Endothelial cell of umbilical vein (primary cell): ENCODE data around the gene RAB20. TPM values are rescaled to one million over a fixed set of nuclear protein-coding genes. Genes with fewer than 3 reads are reported as not detected.

Experiments
- BruUV-seq: library from RNA; stranded (reverse); fragments of 400-500 nt; replicated peaks from 2 replicates; lab custom pipeline; 2021; lab: Mats Ljungman, UMichigan
- CTCF ChIA-PET: fragments of 300-600, 350-600 bp; sonication (Branson Sonifier 250); formaldehyde crosslinking; loops from one replicate; lab custom pipeline; 2021; ENCODE audit warnings: antibody characterized with exemption, inconsistent platforms; lab: Charles Lee
- POLR2A ChIA-PET: fragments of 300-600, 350-600 bp; sonication (Branson Sonifier 250); formaldehyde crosslinking; loops from one replicate; lab custom pipeline; 2021; ENCODE audit warnings: antibody characterized with exemption, inconsistent platforms; lab: Charles Lee
- DNase-seq: peaks from one replicate; pipeline ENCODE4 v3.0.0-alpha.2; 2011; ENCODE audit warnings: low read depth, low spot score
- FAIRE-seq: peaks from 2 replicates; lab custom pipeline; 2011; peaks lifted over from hg19 to GRCh38; lab: Jason Lieb, UNC
- H2AFZ ChIP-seq: 2 replicates; pipeline ENCODE4 v1.6.0; 2012; ENCODE audit warnings: low read depth, low read length, control low read depth, inconsistent platforms
- H3K27ac ChIP-seq: 2 replicates; pipeline ENCODE4 v1.5.1; 2011; ENCODE audit warnings: low read depth, mild to moderate bottlenecking, control low read depth, low read length, moderate library complexity; ENCODE audit not compliant: insufficient read depth
- H3K27me3 ChIP-seq, 2 experiments: 2 replicates each; pipeline versions ENCODE4 v1.6.0 to v1.6.1; 2011; ENCODE audit warnings: low read length in 2 of 2, mixed read lengths in 1 of 2; ENCODE audit not compliant: control insufficient read depth in 2 of 2, insufficient read depth in 2 of 2
- H3K36me3 ChIP-seq, 2 experiments: 2 replicates in 1 of 2; 3 replicates in 1 of 2; pipeline ENCODE4 v1.5.1; 2011; ENCODE audit warnings: low read length in 2 of 2, mild to moderate bottlenecking in 1 of 2, moderate library complexity in 1 of 2; ENCODE audit not compliant: control insufficient read depth in 2 of 2, insufficient read depth in 2 of 2; ENCODE audit errors: extremely low read depth in 1 of 2
- H3K4me1 ChIP-seq: 3 replicates; pipeline ENCODE4 v1.5.1; 2011; ENCODE audit warnings: mild to moderate bottlenecking, low read length; ENCODE audit not compliant: control insufficient read depth, insufficient read depth; ENCODE audit errors: extremely low read depth
- H3K4me2 ChIP-seq: 2 replicates; pipeline ENCODE4 v1.6.1; 2011; ENCODE audit warnings: low read length, control low read depth, mixed read lengths; ENCODE audit not compliant: insufficient read depth
- H3K4me3 ChIP-seq, 3 experiments: fragments of 200-600 bp in 1 of 3; sonication (generic), shearing (Covaris generic) in 1 of 3; replicated peaks in 1 of 3; 2 replicates each; pipeline ENCODE4 v1.5.1; 2011 to 2016; ENCODE audit warnings: control low read depth in 3 of 3, low read length in 3 of 3, mild to moderate bottlenecking in 2 of 3, inconsistent platforms in 1 of 3, low read depth in 1 of 3, moderate library complexity in 1 of 3; ENCODE audit not compliant: insufficient read depth in 1 of 3
- H3K79me2 ChIP-seq: 2 replicates; pipeline ENCODE4 v1.6.0; 2012; ENCODE audit warnings: low read length, inconsistent platforms; ENCODE audit not compliant: control insufficient read depth, insufficient read depth
- H3K9ac ChIP-seq: replicated peaks from 2 replicates; pipeline ENCODE3; 2011; ENCODE audit warnings: low read length, control low read depth; ENCODE audit not compliant: insufficient read depth; ENCODE audit errors: extremely low read depth
- H3K9me1 ChIP-seq: replicated peaks from 3 replicates; pipeline ENCODE4 v1.6.0; 2011; ENCODE audit warnings: mild to moderate bottlenecking, low read length; ENCODE audit not compliant: control insufficient read depth, insufficient read depth; ENCODE audit errors: extremely low read depth
- H3K9me3 ChIP-seq: replicated peaks from 2 replicates; pipeline ENCODE4 v1.5.1; 2012; ENCODE audit warnings: low read length, inconsistent platforms; ENCODE audit not compliant: control insufficient read depth, insufficient read depth
- H4K20me1 ChIP-seq: replicated peaks from 2 replicates; pipeline ENCODE3; 2011; ENCODE audit warnings: mild to moderate bottlenecking, low read length; ENCODE audit not compliant: control insufficient read depth, insufficient read depth; ENCODE audit errors: extremely low read depth
- EZH2 ChIP-seq: IDR thresholded peaks from 2 replicates; pipeline ENCODE4 v1.6.1; 2012; ENCODE audit warnings: borderline replicate concordance, low read depth, mild to moderate bottlenecking, moderate library complexity, low read length, inconsistent platforms; ENCODE audit not compliant: severe bottlenecking
- FOS ChIP-seq: IDR thresholded peaks from 2 replicates; pipeline ENCODE4 v1.6.1; 2011; ENCODE audit warnings: mild to moderate bottlenecking, low read length, moderate library complexity, borderline replicate concordance; ENCODE audit not compliant: insufficient read depth
- GATA2 ChIP-seq: IDR thresholded peaks from 2 replicates; pipeline ENCODE4 v1.7.0; 2011; ENCODE audit warnings: low read depth, mild to moderate bottlenecking, moderate library complexity, mixed read lengths, low read length; ENCODE audit not compliant: insufficient read length, insufficient read depth
- JUN ChIP-seq: IDR thresholded peaks from 2 replicates; pipeline ENCODE4 v1.6.1; 2011; ENCODE audit warnings: borderline replicate concordance, low read depth; ENCODE audit not compliant: insufficient read length, insufficient read depth
- MYC ChIP-seq: IDR thresholded peaks from one replicate; pipeline ENCODE4 v1.6.1; 2011; ENCODE audit warnings: mild to moderate bottlenecking, low read depth, low read length
- POLR2A ChIP-seq: IDR thresholded peaks from 2 replicates; pipeline ENCODE4 v1.6.1; 2012; ENCODE audit warnings: low read depth, mild to moderate bottlenecking, control low read depth, low read length
- POLR2AphosphoS5 ChIP-seq: IDR thresholded peaks from 2 replicates; pipeline ENCODE4 v1.6.1; 2012; ENCODE audit warnings: low read depth, mild to moderate bottlenecking, control low read depth, low read length, moderate library complexity; ENCODE audit not compliant: insufficient read depth
- dilution Hi-C: fragments of 300-500 bp; cut with MboI; formaldehyde crosslinking; loops from one replicate; pipeline ENCODE4 v1.15.0; 2019; ENCODE audit warnings: low sequenced_read_pairs; ENCODE audit not compliant: extremely low pct_ligation_motif_present
- intact Hi-C: fragments of 100-400 bp; cut with micrococcal nuclease; formaldehyde crosslinking; loops from one replicate; pipeline ENCODE4 v1.10.0; 2022
- polyA plus RNA-seq, 4 experiments: library from polyadenylated mRNA; depleted of rRNA in 3 of 4; stranded (reverse) in 3 of 4; unstranded in 1 of 4; fragments of >200 nt; gene quantifications; 2 replicates each; pipeline versions ENCODE4 v1.2.1 to v1.2.3, GENCODE V29; 2011 to 2012; ENCODE audit warnings: missing spikeins in 1 of 4
- total RNA-seq: library from RNA; stranded (reverse); gene quantifications from 2 replicates; pipeline ENCODE4 v1.2.3, GENCODE V29; 2021
- TF ChIP-seq, protein P1 (sequence below): IDR thresholded peaks from 2 replicates; pipeline ENCODE4 v1.6.1; 2011; ENCODE audit not compliant: insufficient read depth, insufficient read length
- TF ChIP-seq, protein P2 (sequence below), 2 donors: IDR thresholded peaks; 1 replicate in 1 of 2; 2 replicates in 1 of 2; pipeline ENCODE4 v1.5.1; 2011; ENCODE audit warnings: low read length in 2 of 2, mild to moderate bottlenecking in 2 of 2, moderate library complexity in 2 of 2, control low read depth in 1 of 2, inconsistent platforms in 1 of 2, low read depth in 1 of 2; ENCODE audit not compliant: insufficient read depth in 1 of 2; ENCODE audit errors: extremely low read depth in 1 of 2

RAB20 gene
- total and polyA plus RNA-seq, 2 donors (not counting 3 experiments of a cell fraction or from before 2014, with no cell fraction given): 1.3 to 1.7 TPM

DNA sequence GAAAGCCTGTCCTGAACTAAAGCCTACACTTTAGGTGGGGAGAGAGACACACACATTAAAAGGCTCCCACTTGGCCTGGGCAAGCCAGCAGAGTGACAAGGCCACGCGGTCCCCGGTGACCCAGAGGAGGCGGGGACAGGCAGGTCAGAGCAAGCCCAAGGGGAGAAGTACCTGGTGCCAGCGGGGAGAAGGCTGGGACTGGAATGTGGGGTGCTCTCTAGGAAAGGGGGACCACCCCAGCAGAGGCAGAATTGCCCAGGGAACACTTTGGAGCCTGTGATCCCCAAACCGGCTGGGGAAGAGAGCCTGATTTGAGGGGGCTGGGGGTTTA is 82.3 kb downstream of the RAB20 start:
- Histone ChIP-seq H3K27me3 (no peaks in the 10 kb centered on the region), H3K9ac (no peak overlapping the region), H3K9me3 (no peaks in the 10 kb centered on the region), H3K4me2 (no peak overlapping the region), H4K20me1 (no peaks in the 10 kb centered on the region), H3K4me1 (peaks cover 15% of the 10 kb centered on the region), H3K9me1 (no peaks in the 10 kb centered on the region), H2AFZ (no peak overlapping the region), H3K36me3 (peaks cover 8 to 46% of the 10 kb centered on the region in 2 experiments), H3K27ac (no peak overlapping the region), H3K79me2 (no peaks in the 10 kb centered on the region), H3K4me3 (no peak overlapping the region)
- intact Hi-C loops: no loop called here
- FAIRE-seq (no peak), DNase-seq (no peak)
- no TSS peak for BruUV-seq
- dilution Hi-C loops: no loop called here
- ChIA-PET CTCF (interaction anchor here (1.1 kb wide), 1 partner anchor 23 kb away, joined by 3 read pairs; no protein-coding TSS in a partner anchor), POLR2A (no interaction called here)
- TF ChIP-seq, protein P1, sequence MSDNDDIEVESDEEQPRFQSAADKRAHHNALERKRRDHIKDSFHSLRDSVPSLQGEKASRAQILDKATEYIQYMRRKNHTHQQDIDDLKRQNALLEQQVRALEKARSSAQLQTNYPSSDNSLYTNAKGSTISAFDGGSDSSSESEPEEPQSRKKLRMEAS: no peak
- TF ChIP-seq, protein P2, sequence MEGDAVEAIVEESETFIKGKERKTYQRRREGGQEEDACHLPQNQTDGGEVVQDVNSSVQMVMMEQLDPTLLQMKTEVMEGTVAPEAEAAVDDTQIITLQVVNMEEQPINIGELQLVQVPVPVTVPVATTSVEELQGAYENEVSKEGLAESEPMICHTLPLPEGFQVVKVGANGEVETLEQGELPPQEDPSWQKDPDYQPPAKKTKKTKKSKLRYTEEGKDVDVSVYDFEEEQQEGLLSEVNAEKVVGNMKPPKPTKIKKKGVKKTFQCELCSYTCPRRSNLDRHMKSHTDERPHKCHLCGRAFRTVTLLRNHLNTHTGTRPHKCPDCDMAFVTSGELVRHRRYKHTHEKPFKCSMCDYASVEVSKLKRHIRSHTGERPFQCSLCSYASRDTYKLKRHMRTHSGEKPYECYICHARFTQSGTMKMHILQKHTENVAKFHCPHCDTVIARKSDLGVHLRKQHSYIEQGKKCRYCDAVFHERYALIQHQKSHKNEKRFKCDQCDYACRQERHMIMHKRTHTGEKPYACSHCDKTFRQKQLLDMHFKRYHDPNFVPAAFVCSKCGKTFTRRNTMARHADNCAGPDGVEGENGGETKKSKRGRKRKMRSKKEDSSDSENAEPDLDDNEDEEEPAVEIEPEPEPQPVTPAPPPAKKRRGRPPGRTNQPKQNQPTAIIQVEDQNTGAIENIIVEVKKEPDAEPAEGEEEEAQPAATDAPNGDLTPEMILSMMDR (IDR thresholded peaks at IDR 0.05; ENCODE audit: extremely low read depth in 1 of 2, insufficient read depth in 1 of 2, low read depth in 1 of 2, low read length in 2 of 2): no peak
- TF ChIP-seq POLR2AphosphoS5 (no peak), GATA2 (no peak), FOS (no peak), POLR2A (no peak), JUN (no peak), MYC (no peak), EZH2 (no peak)
